ENCODE measurements around the gene USP34.

- TF ChIP-seq ZNF146 (tag by site-specific recombination; IDR thresholded peaks at IDR 0.05): no peak
- no peak for TF ChIP-seq CTCF (tag by site-specific recombination; IDR thresholded peaks at IDR 0.05)
- TF ChIP-seq ZNF624 (tag by site-specific recombination; IDR thresholded peaks at IDR 0.05): no peak
Observed at GRCh38 chr2:61396005-61396404, 74.9 kb downstream of the USP34 start.
